ENCODE data around the gene ZNF548. TPM values are rescaled to one million over a fixed set of nuclear protein-coding genes. Genes with fewer than 3 reads are reported as not detected.

ZNF548 gene
- total and polyA plus RNA-seq, 7 donors, result 3.2 to 12.1 (median 5.8) TPM

DNA sequence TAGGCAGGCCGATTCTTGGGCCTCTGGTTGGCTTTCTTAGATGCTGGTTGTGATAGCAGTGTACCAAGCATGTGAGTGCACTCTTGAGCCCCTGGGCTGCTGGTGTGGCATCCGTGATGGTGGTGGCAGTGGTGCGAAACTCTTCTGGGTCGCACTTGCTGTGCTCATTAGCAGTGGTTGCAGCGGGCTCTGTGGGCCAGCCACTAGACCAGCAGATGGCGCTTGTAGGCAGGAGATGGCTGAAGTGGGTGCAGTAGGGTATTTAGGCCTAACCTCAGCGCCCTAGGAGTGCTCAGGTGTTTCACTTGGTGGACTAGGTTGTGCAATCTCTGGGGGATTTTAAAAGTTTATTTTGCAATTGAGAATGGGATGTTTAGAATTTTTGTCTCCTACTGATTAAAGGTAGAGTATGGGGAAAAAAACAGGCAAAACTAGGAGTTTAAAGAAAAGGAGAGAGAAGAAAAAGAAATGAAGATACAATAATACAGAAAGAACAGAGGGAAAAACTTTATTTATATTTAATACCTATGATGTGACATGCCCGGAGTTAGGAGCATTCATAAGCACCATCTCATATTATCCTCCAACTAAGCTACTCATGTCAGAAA, 17.0 kb downstream of the ZNF548 start:
- peak in 3 of 4 donors; percentile 31 to 53 (median 51) for ATAC-seq
- TF ChIP-seq, protein P1, sequence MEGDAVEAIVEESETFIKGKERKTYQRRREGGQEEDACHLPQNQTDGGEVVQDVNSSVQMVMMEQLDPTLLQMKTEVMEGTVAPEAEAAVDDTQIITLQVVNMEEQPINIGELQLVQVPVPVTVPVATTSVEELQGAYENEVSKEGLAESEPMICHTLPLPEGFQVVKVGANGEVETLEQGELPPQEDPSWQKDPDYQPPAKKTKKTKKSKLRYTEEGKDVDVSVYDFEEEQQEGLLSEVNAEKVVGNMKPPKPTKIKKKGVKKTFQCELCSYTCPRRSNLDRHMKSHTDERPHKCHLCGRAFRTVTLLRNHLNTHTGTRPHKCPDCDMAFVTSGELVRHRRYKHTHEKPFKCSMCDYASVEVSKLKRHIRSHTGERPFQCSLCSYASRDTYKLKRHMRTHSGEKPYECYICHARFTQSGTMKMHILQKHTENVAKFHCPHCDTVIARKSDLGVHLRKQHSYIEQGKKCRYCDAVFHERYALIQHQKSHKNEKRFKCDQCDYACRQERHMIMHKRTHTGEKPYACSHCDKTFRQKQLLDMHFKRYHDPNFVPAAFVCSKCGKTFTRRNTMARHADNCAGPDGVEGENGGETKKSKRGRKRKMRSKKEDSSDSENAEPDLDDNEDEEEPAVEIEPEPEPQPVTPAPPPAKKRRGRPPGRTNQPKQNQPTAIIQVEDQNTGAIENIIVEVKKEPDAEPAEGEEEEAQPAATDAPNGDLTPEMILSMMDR (IDR thresholded peaks at IDR 0.05), result peak; percentile 46
- DNase-seq, result peak; percentile 41 to 62
- H3K9me3 ChIP-seq, result peaks cover 16% of the 10 kb centered on the region
- H3K27me3 ChIP-seq (ENCODE audit: insufficient read depth in 3 of 3, low read length in 2 of 3), result no peaks in the 10 kb centered on the region
- WGBS, 3 donors, result 11 to 17% (median 15%) methylated on average over 8 of the region's 8 CpGs
- H3K27ac ChIP-seq, result no peak overlapping the region
- no peaks in the 10 kb centered on the region for H3K36me3 ChIP-seq (ENCODE audit: insufficient read depth in 1 of 2, low read depth in 1 of 2)
- intact Hi-C loops (cut with DNase I), result no loop called here
- no peak overlapping the region for H3K4me3 ChIP-seq
- H3K4me1 ChIP-seq, result peaks cover under 1% of the 10 kb centered on the region

DNA sequence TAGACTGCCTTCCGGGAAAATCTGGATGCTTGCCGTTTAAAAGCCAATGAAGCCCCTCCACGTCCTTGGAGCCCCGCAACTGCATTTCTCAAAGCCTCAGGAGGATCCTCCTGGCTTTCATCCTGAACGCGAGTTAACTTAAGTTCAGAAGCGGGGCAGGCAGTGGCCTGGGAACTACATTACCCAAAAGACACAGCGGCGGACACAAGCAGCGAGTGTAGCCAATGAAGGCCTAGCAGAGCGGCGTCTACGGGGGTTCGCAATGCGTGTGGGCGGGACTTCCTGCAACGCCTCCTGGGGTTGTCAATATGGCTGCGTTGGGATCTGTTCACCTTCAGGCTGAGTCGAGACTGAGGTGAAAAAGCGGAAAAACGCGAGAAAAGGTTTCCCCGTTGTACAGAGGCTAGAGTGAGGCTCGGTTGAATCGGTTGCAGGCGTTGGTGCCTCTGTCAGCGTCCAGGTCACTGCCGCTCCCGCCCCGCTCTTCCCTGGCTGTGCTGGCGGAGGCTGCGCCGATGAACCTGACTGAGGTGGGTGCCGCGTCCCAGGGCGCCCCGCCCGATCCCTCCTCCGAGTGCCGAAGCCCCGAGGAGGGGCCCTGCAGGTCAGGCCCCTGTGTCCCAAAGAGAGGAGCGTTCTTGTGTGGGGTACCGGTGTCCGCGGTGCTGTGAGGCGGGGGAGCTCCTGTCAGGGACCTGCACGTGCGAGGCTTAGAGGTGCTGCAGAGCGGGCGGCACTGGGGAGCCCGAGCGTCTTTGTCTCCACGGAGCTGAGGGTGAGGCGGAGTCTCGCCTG, 21.4 kb downstream of the ZNF548 start, which contains the start of gene ZNF17:
TSS of gene ZNF17 (plus strand) at position 285 of the 795 bp plus-strand sequence. CDS start 2,455 bp downstream, outside the sequence.
- peak within 1 kb of the TSS; percentile 78 for H3K27ac ChIP-seq
- H3K27me3 ChIP-seq (ENCODE audit: insufficient read depth in 3 of 3, low read length in 2 of 3), result no peaks in the 10 kb centered on the region
- ATAC-seq (peak; percentile 100), DNase-seq (peak; percentile 93 to 97)
- intact Hi-C loops (cut with DNase I), result no loop called here
- peak within 1 kb of the TSS; percentile 99 for H3K4me3 ChIP-seq
- 0% methylated on average over 53 to 55 of the region's 55 CpGs for WGBS, 3 donors
- H3K36me3 ChIP-seq (ENCODE audit: insufficient read depth in 1 of 2, low read depth in 1 of 2), result peaks cover 3 to 25% of the 10 kb centered on the region in 2 donors
- H3K4me1 ChIP-seq, result peaks cover 7% of the 10 kb centered on the region
- H3K9me3 ChIP-seq, result no peaks in the 10 kb centered on the region
- TF ChIP-seq, protein P1 (IDR thresholded peaks at IDR 0.05), result no peak

GRCh38 chr19:57419439-57419838, 29.8 kb downstream of the ZNF548 start:
- no peak for ATAC-seq
- H3K9me3 ChIP-seq, result peaks cover 54% of the 10 kb centered on the region
- intact Hi-C loops (cut with DNase I), result no loop called here

GRCh38 chr19:57421037-57421436, 31.4 kb downstream of the ZNF548 start:
- Histone ChIP-seq H3K9me3 (peaks cover 54% of the 10 kb centered on the region), H3K27me3 (ENCODE audit: insufficient read depth in 3 of 3, low read length in 2 of 3) (no peaks in the 10 kb centered on the region), H3K4me3 (no peak overlapping the region), H3K36me3 (ENCODE audit: insufficient read depth in 1 of 2, low read depth in 1 of 2) (peaks cover 21 to 66% of the 10 kb centered on the region in 2 donors), H3K4me1 (no peaks in the 10 kb centered on the region), H3K27ac (no peak overlapping the region)
- DNase-seq (no peak), ATAC-seq (no peak)
- WGBS, 3 donors, result 92 to 100% (median 98%) methylated on average over 3 of the region's 3 CpGs
- TF ChIP-seq, protein P1 (IDR thresholded peaks at IDR 0.05), result no peak
- intact Hi-C loops (cut with DNase I), result no loop called here

More at GRCh38 chr19:57419439-57419838, 29.8 kb downstream of the ZNF548 start:
- Histone ChIP-seq H3K27me3 (ENCODE audit: insufficient read depth in 3 of 3, low read length in 2 of 3) (no peaks in the 10 kb centered on the region), H3K4me3 (no peak overlapping the region), H3K4me1 (no peaks in the 10 kb centered on the region), H3K36me3 (ENCODE audit: insufficient read depth in 1 of 2, low read depth in 1 of 2) (peaks cover 21 to 82% of the 10 kb centered on the region in 2 donors), H3K27ac (no peak overlapping the region)
- TF ChIP-seq, protein P1 (IDR thresholded peaks at IDR 0.05), result no peak
- no peak for DNase-seq
- WGBS, 3 donors, result 96 to 98% (median 97%) methylated on average over 4 of the region's 4 CpGs
